Keratinocyte (primary cell): ENCODE data around the gene CCDC127. TPM values are rescaled to one million over a fixed set of nuclear protein-coding genes. Genes with fewer than 3 reads are reported as not detected.

Source experiments
- DNase-seq: peaks from one replicate; pipeline ENCODE4 v3.0.0-alpha.2; 2011; ENCODE audit warnings: low read depth, missing footprints, low spot score
- FAIRE-seq: peaks from 2 replicates; lab custom pipeline; 2011; peaks lifted over from hg19 to GRCh38; lab: Jason Lieb, UNC
- H2AFZ ChIP-seq: 2 replicates; pipeline ENCODE4 v1.6.0; 2012; ENCODE audit warnings: low read length, control low read depth, inconsistent platforms; ENCODE audit not compliant: control insufficient read depth
- H3K27ac ChIP-seq: 2 replicates; pipeline ENCODE4 v1.5.1; 2011; ENCODE audit warnings: low read length; ENCODE audit not compliant: control insufficient read depth, insufficient read depth
- H3K27me3 ChIP-seq: 3 replicates; pipeline ENCODE4 v1.6.0; 2011; ENCODE audit warnings: low read length; ENCODE audit not compliant: control insufficient read depth, insufficient read depth; ENCODE audit errors: extremely low read depth
- H3K36me3 ChIP-seq, 2 experiments: 2 replicates in 1 of 2; 3 replicates in 1 of 2; pipeline ENCODE4 v1.5.1; 2011; ENCODE audit warnings: low read length in 2 of 2, mild to moderate bottlenecking in 1 of 2; ENCODE audit not compliant: control insufficient read depth in 2 of 2, insufficient read depth in 2 of 2; ENCODE audit errors: extremely low read depth in 1 of 2
- H3K4me1 ChIP-seq: 3 replicates; pipeline ENCODE4 v1.5.1; 2011; ENCODE audit warnings: low read length; ENCODE audit not compliant: control insufficient read depth, insufficient read depth; ENCODE audit errors: extremely low read depth
- H3K4me2 ChIP-seq: 3 replicates; pipeline ENCODE4 v1.6.0; 2011; ENCODE audit warnings: low read depth, low read length; ENCODE audit not compliant: control insufficient read depth, insufficient read depth; ENCODE audit errors: extremely low read depth
- H3K4me3 ChIP-seq, 3 experiments: fragments of 200-600 bp in 1 of 3; sonication (generic) in 1 of 3; 2 replicates in 2 of 3; 3 replicates in 1 of 3; pipeline ENCODE4 v1.5.1; 2011 to 2016; ENCODE audit warnings: low read length in 3 of 3, mild to moderate bottlenecking in 3 of 3, control low read depth in 2 of 3, inconsistent platforms in 1 of 3, low read depth in 1 of 3, mixed read lengths in 1 of 3, mixed run types in 1 of 3, moderate library complexity in 1 of 3; ENCODE audit not compliant: control insufficient read depth in 2 of 3, insufficient read depth in 2 of 3; ENCODE audit errors: extremely low read depth in 1 of 3
- H3K79me2 ChIP-seq: 2 replicates; pipeline ENCODE4 v1.6.0; 2012; ENCODE audit warnings: low read length; ENCODE audit not compliant: control insufficient read depth, insufficient read depth
- H3K9ac ChIP-seq: 3 replicates; pipeline ENCODE4 v1.6.0; 2011; ENCODE audit warnings: low read length; ENCODE audit not compliant: control insufficient read depth, insufficient read depth; ENCODE audit errors: extremely low read depth
- H3K9me1 ChIP-seq: 3 replicates; pipeline ENCODE4 v1.6.0; 2011; ENCODE audit warnings: low read length; ENCODE audit not compliant: control insufficient read depth, insufficient read depth; ENCODE audit errors: extremely low read depth
- H3K9me3 ChIP-seq: 2 replicates; pipeline ENCODE4 v1.5.1; 2012; ENCODE audit warnings: low read depth, low read length; ENCODE audit not compliant: control insufficient read depth
- H4K20me1 ChIP-seq: 3 replicates; pipeline ENCODE4 v1.6.0; 2011; ENCODE audit warnings: low read length; ENCODE audit not compliant: control insufficient read depth, insufficient read depth; ENCODE audit errors: extremely low read depth
- CTCF ChIP-seq, 3 experiments: IDR thresholded peaks in 1 of 3; conservative IDR thresholded peaks in 1 of 3; optimal IDR thresholded peaks in 1 of 3; 2 replicates in 2 of 3; 3 replicates in 1 of 3; pipeline versions ENCODE3 to v1.5.1; 2011; ENCODE audit warnings: low read length in 3 of 3, mild to moderate bottlenecking in 3 of 3, moderate library complexity in 2 of 3, control low read depth in 1 of 3, inconsistent platforms in 1 of 3; ENCODE audit not compliant: insufficient read depth in 2 of 3; ENCODE audit errors: extremely low read depth in 1 of 3
- EZH2 ChIP-seq: IDR thresholded peaks from one replicate; pipeline ENCODE4 v1.6.1; 2012; ENCODE audit warnings: inconsistent platforms, mild to moderate bottlenecking, low read length, moderate library complexity
- dilution Hi-C: fragments of 300-500 bp; cut with MboI; formaldehyde crosslinking; loops from one replicate; pipeline ENCODE4 v1.7.0; 2020; ENCODE audit warnings: low sequenced_read_pairs; ENCODE audit not compliant: extremely low pct_ligation_motif_present
- polyA plus RNA-seq, 5 experiments: library from polyadenylated mRNA; depleted of rRNA in 3 of 5; stranded (reverse) in 3 of 5; stranded (forward) in 1 of 5; unstranded in 1 of 5; fragments of >200 nt; gene quantifications; 1 replicate in 1 of 5; 2 replicates in 3 of 5; 3 replicates in 1 of 5; pipeline versions ENCODE4 v1.2.1 to v1.2.3, GENCODE V29; 2011 to 2012; ENCODE audit warnings: missing spikeins in 2 of 5, low read depth in 1 of 5, low replicate concordance in 1 of 5

CCDC127 gene
- polyA plus RNA-seq, 1 donor (not counting 4 experiments of a cell fraction or from before 2014, with no cell fraction given): 4.9 TPM

GRCh38 chr5:174876-175465 is 43.0 kb downstream of the CCDC127 start:
- TF ChIP-seq EZH2 (no peak), CTCF (optimal IDR thresholded peaks at IDR 0.05 in 1 of 3, IDR thresholded peaks at IDR 0.05 in 1 of 3, conservative IDR thresholded peaks at IDR 0.05 in 1 of 3; ENCODE audit: extremely low read depth in 1 of 3, insufficient read depth in 2 of 3, low read length in 3 of 3) (no peak)
- Histone ChIP-seq H3K9me1 (no peaks in the 10 kb centered on the region), H3K9ac (no peak overlapping the region), H3K79me2 (no peaks in the 10 kb centered on the region), H3K27ac (no peak overlapping the region), H3K9me3 (no peaks in the 10 kb centered on the region), H2AFZ (no peak overlapping the region), H3K4me3 (no peak overlapping the region), H3K4me1 (no peaks in the 10 kb centered on the region), H3K36me3 (no peaks in the 10 kb centered on the region), H4K20me1 (no peaks in the 10 kb centered on the region), H3K27me3 (peaks cover 10% of the 10 kb centered on the region), H3K4me2 (no peak overlapping the region)
- DNase-seq (no peak), FAIRE-seq (no peak)
- dilution Hi-C loops: no loop called here

GRCh38 chr5:174291-174600 is 43.7 kb downstream of the CCDC127 start:
- Histone ChIP-seq H3K4me3 (no peak overlapping the region), H3K4me1 (no peaks in the 10 kb centered on the region), H3K27me3 (peaks cover 10% of the 10 kb centered on the region), H3K27ac (no peak overlapping the region), H3K9me1 (no peaks in the 10 kb centered on the region), H2AFZ (no peak overlapping the region), H3K9ac (no peak overlapping the region), H3K36me3 (no peaks in the 10 kb centered on the region), H3K9me3 (no peaks in the 10 kb centered on the region), H4K20me1 (no peaks in the 10 kb centered on the region), H3K79me2 (no peaks in the 10 kb centered on the region), H3K4me2 (no peak overlapping the region)
- no peak for TF ChIP-seq CTCF (optimal IDR thresholded peaks at IDR 0.05 in 1 of 3, IDR thresholded peaks at IDR 0.05 in 1 of 3, conservative IDR thresholded peaks at IDR 0.05 in 1 of 3; ENCODE audit: extremely low read depth in 1 of 3, insufficient read depth in 2 of 3, low read length in 3 of 3)
- no peak for TF ChIP-seq EZH2
- no peak for DNase-seq
- no peak for FAIRE-seq
- dilution Hi-C loops: no loop called here
